Iris pigment epithelial cell (primary cell): ENCODE results near the gene TMTC1.
"Not testable (repeated sequence)": the region's sequence is repeated elsewhere in the genome, so short reads cannot be mapped to it uniquely, and the experiment has no call there.

Experiments used
- DNase-seq: peaks from one replicate; pipeline ENCODE4 v3.0.0-alpha.2; 2011; ENCODE audit warnings: low read depth

Gene TMTC1

GRCh38 chr12:29783773-29784666 is at the start of gene TMTC1:
TSS of gene TMTC1 (minus strand) at chr12:29783942. CDS start at chr12:29783751, 191 bp downstream.
- peak; percentile 66 for DNase-seq

DNA sequence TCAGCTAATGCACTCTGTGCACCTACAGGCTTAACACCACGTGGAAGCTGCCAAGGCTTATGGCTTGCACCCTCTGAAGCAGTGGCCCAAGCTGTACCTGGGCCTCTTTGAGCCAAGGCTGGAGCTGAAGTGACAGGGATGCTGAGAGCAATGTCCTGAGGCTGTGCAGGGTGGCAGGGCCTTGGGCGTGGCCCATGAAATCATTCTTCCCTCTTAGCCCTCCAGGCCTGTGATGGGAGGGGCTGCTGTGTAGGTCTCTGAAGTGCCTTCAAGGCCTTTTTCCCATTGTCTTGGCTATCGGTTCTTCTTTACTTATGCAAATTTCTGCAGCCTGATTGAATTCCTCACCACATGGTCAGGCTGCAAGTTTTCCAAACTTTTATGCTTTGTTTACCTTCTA is 47.4 kb upstream of the TMTC1 start:
- no peak for DNase-seq

DNA sequence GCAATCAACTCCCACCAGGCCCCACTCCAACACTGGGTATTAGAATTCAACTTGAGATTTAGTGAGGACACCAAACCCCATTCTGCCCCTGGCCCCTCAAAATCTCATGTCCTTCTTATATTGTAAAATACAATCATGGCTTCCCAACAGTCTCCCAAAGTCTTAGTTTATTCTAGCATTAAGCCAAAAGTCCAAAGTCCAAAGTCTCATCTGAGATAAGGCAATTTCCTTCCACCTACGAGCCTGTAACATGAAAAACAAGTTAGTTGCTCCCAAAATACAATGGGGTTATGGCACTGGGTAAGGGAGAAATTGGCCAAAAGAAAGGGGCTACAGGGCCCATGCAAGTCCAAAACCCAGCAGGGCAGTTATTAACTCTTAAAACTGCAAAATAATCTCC is 46.6 kb upstream of the TMTC1 start:
- no peak for DNase-seq

DNA sequence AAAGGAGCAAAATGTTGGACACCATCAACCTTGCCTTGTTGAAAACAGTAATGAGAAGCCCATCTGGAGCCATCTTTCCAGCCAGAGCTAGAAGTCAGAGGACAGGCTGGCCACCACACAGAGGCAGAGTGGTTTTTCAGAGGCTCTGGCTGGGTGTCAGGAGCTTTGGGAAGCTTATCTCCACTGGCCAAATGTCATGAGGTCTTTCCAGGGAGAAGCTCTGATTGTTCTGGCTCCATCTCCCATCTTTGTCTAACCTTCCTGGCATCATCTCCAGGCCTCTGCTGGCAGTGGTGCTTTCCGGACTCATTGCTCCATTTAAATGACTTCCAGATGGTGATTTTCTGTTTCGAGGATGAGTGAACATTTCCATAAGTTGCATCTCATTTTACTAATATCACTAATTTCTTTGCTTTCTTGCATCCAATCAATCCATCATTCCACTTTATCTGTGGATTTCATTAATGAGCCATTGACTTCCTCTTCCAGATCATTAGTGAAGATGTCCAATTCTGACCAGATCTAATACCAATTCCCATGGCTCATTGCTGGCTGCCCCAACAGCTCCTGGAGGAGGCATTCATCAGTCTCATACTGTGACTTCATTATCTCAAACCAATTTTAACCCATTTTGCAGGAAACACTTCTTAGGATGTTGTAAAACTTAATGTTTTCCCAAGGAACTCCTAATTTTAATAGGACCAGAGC is 35.3 kb upstream of the TMTC1 start:
- DNase-seq: no peak

GRCh38 chr12:29816874-29817725 is 33.4 kb upstream of the TMTC1 start:
- no peak for DNase-seq

DNA sequence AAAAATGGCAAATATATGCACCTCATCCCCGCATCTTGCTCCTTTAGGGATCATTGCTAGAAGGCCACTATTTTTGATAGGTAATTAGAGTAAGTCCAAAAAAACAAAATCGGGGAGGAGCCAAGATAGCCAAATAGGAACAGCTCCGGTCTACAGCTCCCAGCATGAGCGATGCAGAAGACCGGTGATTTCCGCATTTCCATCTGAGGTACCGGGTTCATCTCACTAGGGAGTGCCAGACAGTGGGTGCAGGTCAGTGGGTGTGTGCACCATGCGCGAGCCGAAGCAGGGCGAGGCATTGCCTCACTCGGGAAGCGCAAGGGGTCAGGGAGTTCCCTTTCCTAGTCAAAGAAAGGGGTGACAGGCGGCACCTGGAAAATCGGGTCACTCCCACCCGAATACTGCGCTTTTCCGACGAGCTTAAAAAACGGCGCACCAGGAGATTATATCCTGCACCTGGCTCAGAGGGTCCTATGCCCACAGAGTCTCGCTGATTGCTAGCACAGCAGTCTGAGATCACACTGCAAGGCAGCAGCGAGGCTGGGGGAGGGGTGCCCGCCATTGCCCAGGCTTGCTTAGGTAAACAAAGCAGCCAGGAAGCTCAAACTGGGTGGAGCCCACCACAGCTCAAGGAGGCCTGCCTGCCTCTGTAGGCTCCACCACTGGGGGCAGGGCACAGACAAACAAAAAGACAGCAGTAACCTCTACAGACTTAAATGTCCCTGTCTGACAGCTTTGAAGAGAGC is 26.0 kb upstream of the TMTC1 start:
- DNase-seq: not testable (repeated sequence)

DNA sequence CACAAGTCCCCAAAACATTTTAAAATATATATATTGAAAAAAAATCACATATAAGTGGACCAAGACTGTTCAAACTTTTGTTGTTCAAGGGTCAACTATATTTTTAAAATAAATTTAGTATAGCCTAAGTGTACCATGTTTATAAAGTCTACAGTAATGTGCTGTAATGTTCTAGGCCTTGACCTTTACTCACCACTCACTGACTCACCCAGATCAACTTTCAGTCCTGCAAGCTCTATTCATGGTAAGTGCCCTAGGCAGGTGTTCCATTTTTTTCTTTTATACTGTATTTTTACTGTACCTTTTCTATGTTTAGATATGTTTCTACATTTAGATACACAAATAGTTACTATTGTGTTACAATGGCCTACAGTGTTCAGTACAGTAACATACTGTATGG is 23.4 kb upstream of the TMTC1 start:
- peak; percentile 76 for DNase-seq

- no peak for DNase-seq
Measured at GRCh38 chr12:29804019-29804418, 20.3 kb upstream of the TMTC1 start.

- DNase-seq: peak; percentile 16
Measured at GRCh38 chr12:29799591-29799990, 15.8 kb upstream of the TMTC1 start.

GRCh38 chr12:29797565-29798355 is 14.0 kb upstream of the TMTC1 start:
- DNase-seq: no peak

DNA sequence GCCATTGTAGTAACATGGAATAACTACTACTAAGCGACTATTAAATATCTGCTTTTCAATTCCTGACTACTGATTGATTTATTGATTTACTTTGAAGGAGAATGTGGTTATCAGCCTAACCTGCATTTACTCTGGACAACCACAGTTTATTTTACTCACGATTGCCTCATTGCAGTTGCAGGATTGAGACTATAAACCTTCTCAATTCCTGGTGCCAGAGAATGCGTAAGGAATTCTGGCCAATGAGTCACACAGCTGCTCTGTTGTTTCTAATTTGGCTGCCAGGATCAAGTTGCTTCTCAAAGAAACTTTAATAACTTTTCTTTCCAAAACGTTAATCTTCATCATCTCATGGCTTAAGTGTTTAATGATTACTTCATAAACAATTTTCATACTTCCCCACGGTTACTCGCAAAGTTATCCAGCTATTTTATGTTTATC is 13.1 kb upstream of the TMTC1 start:
- DNase-seq: peak; percentile 94

GRCh38 chr12:29795715-29796114 is 12.0 kb upstream of the TMTC1 start:
- DNase-seq: no peak

DNA sequence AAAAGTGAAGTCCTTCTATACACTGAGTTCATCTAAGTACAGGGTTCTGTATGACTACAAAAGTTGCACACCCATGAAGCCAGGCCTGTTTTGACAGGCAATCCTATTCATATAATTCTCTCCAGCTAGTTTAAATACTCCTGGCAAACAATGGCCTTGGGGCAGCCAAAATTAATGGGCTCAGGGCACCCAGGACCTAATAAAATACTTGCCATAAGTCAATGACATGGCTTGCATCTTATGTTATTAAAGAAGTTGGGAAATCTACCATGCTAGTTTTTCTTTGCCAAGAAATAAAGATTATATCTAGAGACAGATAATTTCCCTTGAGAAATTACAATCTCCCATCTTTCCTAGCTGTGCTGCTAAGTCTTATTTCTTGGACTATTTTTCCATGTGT is 11.1 kb upstream of the TMTC1 start:
- no peak for DNase-seq

DNA sequence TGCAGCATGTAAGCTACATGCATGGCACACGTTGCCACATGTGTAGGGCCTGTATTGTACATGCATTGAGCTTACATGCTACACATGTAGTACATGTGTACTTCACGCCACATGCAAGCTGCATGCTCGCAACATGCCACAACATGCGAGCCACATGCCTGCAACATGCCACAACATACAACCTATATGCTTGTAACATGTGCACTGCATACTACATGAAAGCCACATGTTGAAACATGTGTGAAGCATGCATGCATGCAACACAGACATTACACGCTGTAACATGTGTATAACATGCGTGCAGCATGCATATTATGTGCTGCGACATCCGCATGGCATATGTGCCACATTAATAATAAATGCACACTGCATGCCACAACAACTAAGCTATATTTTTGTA is 9.1 kb upstream of the TMTC1 start:
- DNase-seq: no peak

- no peak for DNase-seq
Measured at GRCh38 chr12:29792132-29792531, 8.4 kb upstream of the TMTC1 start.

DNA sequence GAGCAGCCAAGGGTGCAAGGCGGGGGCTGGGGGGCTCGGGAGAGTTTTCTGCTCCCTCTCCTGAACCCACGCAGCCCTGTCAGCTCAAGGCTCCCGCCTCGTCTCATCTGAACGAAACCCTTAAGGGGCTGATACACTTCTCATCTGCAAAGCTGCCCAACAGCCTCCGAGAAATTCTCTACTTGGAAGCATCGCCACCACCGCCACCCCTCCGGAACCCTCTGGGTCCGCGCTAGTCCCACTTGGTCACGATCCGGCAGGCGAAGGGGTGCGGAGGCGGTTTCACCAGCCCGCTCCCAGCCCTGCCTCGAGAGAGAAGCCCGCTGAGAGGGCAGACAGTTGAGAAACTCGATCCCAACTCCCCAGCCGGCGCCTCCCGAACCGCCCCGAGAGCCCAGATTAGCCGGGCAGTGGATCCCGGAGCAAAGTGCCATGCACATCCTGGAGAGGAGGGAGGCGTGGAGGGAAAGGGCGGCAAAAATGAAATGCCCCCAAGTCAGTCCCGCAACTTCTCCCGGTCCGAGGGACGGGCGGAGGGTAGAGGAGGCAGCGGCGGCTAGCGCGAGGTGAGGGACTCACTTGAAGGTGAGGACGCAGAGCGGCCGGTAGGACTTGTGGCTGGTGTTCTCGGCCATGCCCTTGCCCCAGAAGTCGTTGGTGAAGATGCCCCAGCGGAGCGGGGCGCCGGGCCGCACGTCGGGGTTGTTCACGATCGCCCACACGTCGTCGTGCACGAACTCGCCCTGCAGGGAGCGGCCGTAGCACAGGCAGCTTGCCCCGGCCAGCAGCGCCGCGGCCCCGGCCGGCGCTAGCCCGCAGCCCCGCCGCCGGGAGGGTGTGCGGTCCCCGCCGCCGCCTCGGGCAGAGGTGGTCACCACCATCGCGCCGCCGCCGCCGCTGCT is 620 bp downstream of the TMTC1 start:
- DNase-seq: peak; percentile 56

- DNase-seq: peak; percentile 93
Measured at GRCh38 chr12:29782285-29782870, 1.4 kb downstream of the TMTC1 start.

DNA sequence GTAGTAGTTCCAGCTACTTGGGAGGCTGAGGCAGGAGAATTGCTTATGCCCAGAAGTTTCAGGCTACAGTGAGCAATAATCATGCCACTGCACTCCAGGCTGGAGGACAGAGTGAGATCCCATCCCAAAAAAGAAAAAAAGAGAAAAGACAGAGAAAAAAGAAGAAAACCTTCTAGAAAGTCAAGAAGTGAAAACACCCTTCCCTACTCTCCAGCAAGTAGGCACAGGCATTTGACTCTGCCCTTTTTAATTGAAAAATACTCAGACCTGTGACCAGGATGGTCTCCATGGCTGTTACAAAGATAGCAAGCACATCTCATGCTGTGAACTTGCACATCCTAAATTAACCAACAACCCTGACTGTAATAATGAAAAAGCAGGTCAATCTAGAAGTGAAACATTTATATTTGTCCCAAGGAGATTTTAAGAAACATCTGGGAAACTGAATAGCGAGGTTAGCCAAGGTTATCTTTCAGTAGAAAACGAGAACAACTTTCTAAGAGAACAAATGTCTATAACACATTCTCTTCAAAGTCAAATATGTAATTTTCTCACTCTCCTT is 2.0 kb downstream of the TMTC1 start:
- no peak for DNase-seq

- no peak for DNase-seq
Measured at GRCh38 chr12:29781188-29781587, 2.6 kb downstream of the TMTC1 start.
